ENCODE measurements around the gene GNS. TPM values are rescaled to one million over a fixed set of nuclear protein-coding genes. Genes with fewer than 3 reads are reported as not detected.

The GNS gene
- total and polyA plus RNA-seq, 2 of the 13 experiments (the other 11 are each of a cell fraction or from before 2014, with no cell fraction given) = 49.8 to 51.0 TPM

GRCh38 chr12:64753427-64753826, 5.8 kb downstream of the GNS start:
- no peak overlapping the region for H3K4me3 ChIP-seq (replicated peaks in 1 of 3; ENCODE audit: insufficient read depth in 1 of 3, low read depth in 2 of 3, low read length in 3 of 3)
- H3K9ac ChIP-seq (ENCODE audit: insufficient read depth, low read depth, low read length) = no peak overlapping the region
- intact Hi-C loops (cut with micrococcal nuclease; ENCODE audit: unreplicated experiment) = no loop called here
- no TSS peak for BruUV-seq (replicated peaks)
- TF ChIP-seq ARID2 (CRISPR knock-in tag; IDR thresholded peaks at IDR 0.05; ENCODE audit: borderline replicate concordance) (no peak), FIP1L1 (IDR thresholded peaks at IDR 0.05; ENCODE audit: borderline replicate concordance, insufficient read depth, low read depth, low read length) (no peak)
- ChIA-PET CTCF (ENCODE audit: low intra/inter-chr PET ratio, low total read pairs) (no interaction called here), POLR2A (no interaction called here)
- no peak for FAIRE-seq
- H3K4me2 ChIP-seq (ENCODE audit: low read depth, low read length) = no peak overlapping the region
- no peaks in the 10 kb centered on the region for H3K9me3 ChIP-seq (ENCODE audit: low read length)
- peaks cover 19% of the 10 kb centered on the region for H3K4me1 ChIP-seq (ENCODE audit: insufficient read depth, low read length)
- H3K27me3 ChIP-seq (ENCODE audit: control insufficient read depth in 1 of 2, insufficient read depth in 2 of 2, low read length in 2 of 2) = no peaks in the 10 kb centered on the region
- peaks cover 6% of the 10 kb centered on the region for H3K79me2 ChIP-seq (ENCODE audit: insufficient read depth, low read length)
- no peaks in the 10 kb centered on the region for H4K20me1 ChIP-seq (ENCODE audit: insufficient read depth, low read length)
- no peak for DNase-seq (ENCODE audit: low spot score)
- in situ Hi-C loops (cut with HindIII; ENCODE audit: extremely low pct_ligation_motif_present, low pct_unique_long_range_greater_than_20kb) = no loop called here
- ATAC-seq = no peak
- WGBS (ENCODE audit: low lambda C conversion rate) = 98% methylated on average over 3 of the region's 3 CpGs
- H3K27ac ChIP-seq (ENCODE audit: extremely low read length, insufficient read depth, low read length) = no peak overlapping the region
- H2AFZ ChIP-seq (ENCODE audit: low read length) = no peak overlapping the region
- H3K36me3 ChIP-seq (replicated peaks in 1 of 2; ENCODE audit: control insufficient read depth in 1 of 2, insufficient read depth in 2 of 2, low read length in 2 of 2) = peaks cover 3 to 31% of the 10 kb centered on the region in 2 experiments; a peak in 4 of 5 replicates

- BruUV-seq (replicated peaks) = no TSS peak
- Histone ChIP-seq H3K27me3 (ENCODE audit: control insufficient read depth in 1 of 2, insufficient read depth in 2 of 2, low read length in 2 of 2) (no peaks in the 10 kb centered on the region), H3K9me3 (ENCODE audit: low read length) (no peaks in the 10 kb centered on the region), H3K4me2 (ENCODE audit: low read depth, low read length) (no peak overlapping the region), H3K79me2 (ENCODE audit: insufficient read depth, low read length) (peaks cover 6% of the 10 kb centered on the region), H3K4me3 (replicated peaks in 1 of 3; ENCODE audit: insufficient read depth in 1 of 3, low read depth in 2 of 3, low read length in 3 of 3) (no peak overlapping the region), H4K20me1 (ENCODE audit: insufficient read depth, low read length) (no peaks in the 10 kb centered on the region), H3K27ac (ENCODE audit: extremely low read length, insufficient read depth, low read length) (no peak overlapping the region), H3K36me3 (replicated peaks in 1 of 2; ENCODE audit: control insufficient read depth in 1 of 2, insufficient read depth in 2 of 2, low read length in 2 of 2) (peaks cover 3 to 34% of the 10 kb centered on the region in 2 experiments; a peak in 4 of 5 replicates), H3K9ac (ENCODE audit: insufficient read depth, low read depth, low read length) (no peak overlapping the region), H2AFZ (ENCODE audit: low read length) (no peak overlapping the region), H3K4me1 (ENCODE audit: insufficient read depth, low read length) (peaks cover 13% of the 10 kb centered on the region)
- no peak for DNase-seq (ENCODE audit: low spot score)
- POLR2A ChIA-PET = no interaction called here
- TF ChIP-seq AHR (CRISPR knock-in tag; IDR thresholded peaks at IDR 0.05) (no peak), ZSCAN30 (CRISPR knock-in tag; IDR thresholded peaks at IDR 0.05) (no peak), ATM (IDR thresholded peaks at IDR 0.05; ENCODE audit: borderline replicate concordance) (no peak), ADNP (CRISPR knock-in tag; IDR thresholded peaks at IDR 0.05) (no peak), TFAP4 (IDR thresholded peaks at IDR 0.05; ENCODE audit: borderline replicate concordance, low read depth) (no peak), HOXD1 (CRISPR knock-in tag; IDR thresholded peaks at IDR 0.05) (no peak), ARNT (IDR thresholded peaks at IDR 0.05) (no peak)
- in situ Hi-C loops (cut with HindIII; ENCODE audit: extremely low pct_ligation_motif_present, low pct_unique_long_range_greater_than_20kb) (no loop called here), intact Hi-C loops (cut with micrococcal nuclease; ENCODE audit: unreplicated experiment) (no loop called here)
- FAIRE-seq = no peak
- ATAC-seq = no peak
- 94% methylated on average over 4 of the region's 4 CpGs for whole genome bisulfite sequencing (ENCODE audit: low lambda C conversion rate)
- CTCF ChIA-PET (ENCODE audit: low intra/inter-chr PET ratio, low total read pairs) = no interaction called here
Measured at GRCh38 chr12:64752833-64753238, 6.4 kb downstream of the GNS start.

Data from HepG2 (cell line).